ENCODE measurements around the gene RNF157. TPM values are rescaled to one million over a fixed set of nuclear protein-coding genes. Genes with fewer than 3 reads are reported as not detected.

The RNF157 gene
- total and polyA plus RNA-seq, 9 of the 15 experiments (the other 6 are each of a cell fraction or from before 2014, with no cell fraction given): 8.1 to 31.7 (median 20.8) TPM

DNA sequence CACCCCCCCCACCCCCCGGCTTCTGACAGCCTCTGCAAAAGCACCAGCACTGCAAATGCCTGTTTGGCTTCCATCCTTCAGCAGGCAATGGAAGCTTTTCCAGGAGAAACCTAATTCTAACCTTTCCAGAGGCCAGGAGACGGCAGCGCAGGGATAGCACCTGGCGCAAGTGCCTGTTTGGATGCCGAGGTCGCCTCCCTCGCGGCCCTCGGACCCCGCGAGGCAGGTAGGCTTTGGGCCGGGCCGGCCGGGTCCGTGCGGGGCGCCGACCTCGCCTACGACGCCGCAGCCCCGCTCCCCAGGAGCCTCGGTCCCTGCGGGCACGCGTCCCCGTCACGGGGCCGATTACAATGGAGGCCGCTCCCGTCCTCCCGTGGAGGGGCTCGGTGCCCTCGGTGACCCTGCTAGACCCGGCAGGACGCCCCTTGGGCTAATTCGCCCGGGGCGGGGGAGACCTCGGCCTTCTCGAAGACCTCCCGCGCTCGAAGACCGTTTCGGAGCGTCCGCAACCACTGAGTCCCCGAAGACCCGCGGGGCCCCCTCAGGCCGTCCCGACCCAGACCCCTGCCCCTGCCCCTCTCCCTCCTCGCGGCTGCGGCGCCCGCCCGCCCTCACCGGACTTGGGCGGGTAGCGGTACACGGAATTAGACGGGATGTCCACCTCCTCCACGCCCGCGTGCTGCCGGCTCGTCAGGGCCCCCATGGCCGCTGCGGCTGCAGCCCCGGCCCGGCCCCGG is 587 bp downstream of the RNF157 start (continued):
- TF ChIP-seq, protein P1, sequence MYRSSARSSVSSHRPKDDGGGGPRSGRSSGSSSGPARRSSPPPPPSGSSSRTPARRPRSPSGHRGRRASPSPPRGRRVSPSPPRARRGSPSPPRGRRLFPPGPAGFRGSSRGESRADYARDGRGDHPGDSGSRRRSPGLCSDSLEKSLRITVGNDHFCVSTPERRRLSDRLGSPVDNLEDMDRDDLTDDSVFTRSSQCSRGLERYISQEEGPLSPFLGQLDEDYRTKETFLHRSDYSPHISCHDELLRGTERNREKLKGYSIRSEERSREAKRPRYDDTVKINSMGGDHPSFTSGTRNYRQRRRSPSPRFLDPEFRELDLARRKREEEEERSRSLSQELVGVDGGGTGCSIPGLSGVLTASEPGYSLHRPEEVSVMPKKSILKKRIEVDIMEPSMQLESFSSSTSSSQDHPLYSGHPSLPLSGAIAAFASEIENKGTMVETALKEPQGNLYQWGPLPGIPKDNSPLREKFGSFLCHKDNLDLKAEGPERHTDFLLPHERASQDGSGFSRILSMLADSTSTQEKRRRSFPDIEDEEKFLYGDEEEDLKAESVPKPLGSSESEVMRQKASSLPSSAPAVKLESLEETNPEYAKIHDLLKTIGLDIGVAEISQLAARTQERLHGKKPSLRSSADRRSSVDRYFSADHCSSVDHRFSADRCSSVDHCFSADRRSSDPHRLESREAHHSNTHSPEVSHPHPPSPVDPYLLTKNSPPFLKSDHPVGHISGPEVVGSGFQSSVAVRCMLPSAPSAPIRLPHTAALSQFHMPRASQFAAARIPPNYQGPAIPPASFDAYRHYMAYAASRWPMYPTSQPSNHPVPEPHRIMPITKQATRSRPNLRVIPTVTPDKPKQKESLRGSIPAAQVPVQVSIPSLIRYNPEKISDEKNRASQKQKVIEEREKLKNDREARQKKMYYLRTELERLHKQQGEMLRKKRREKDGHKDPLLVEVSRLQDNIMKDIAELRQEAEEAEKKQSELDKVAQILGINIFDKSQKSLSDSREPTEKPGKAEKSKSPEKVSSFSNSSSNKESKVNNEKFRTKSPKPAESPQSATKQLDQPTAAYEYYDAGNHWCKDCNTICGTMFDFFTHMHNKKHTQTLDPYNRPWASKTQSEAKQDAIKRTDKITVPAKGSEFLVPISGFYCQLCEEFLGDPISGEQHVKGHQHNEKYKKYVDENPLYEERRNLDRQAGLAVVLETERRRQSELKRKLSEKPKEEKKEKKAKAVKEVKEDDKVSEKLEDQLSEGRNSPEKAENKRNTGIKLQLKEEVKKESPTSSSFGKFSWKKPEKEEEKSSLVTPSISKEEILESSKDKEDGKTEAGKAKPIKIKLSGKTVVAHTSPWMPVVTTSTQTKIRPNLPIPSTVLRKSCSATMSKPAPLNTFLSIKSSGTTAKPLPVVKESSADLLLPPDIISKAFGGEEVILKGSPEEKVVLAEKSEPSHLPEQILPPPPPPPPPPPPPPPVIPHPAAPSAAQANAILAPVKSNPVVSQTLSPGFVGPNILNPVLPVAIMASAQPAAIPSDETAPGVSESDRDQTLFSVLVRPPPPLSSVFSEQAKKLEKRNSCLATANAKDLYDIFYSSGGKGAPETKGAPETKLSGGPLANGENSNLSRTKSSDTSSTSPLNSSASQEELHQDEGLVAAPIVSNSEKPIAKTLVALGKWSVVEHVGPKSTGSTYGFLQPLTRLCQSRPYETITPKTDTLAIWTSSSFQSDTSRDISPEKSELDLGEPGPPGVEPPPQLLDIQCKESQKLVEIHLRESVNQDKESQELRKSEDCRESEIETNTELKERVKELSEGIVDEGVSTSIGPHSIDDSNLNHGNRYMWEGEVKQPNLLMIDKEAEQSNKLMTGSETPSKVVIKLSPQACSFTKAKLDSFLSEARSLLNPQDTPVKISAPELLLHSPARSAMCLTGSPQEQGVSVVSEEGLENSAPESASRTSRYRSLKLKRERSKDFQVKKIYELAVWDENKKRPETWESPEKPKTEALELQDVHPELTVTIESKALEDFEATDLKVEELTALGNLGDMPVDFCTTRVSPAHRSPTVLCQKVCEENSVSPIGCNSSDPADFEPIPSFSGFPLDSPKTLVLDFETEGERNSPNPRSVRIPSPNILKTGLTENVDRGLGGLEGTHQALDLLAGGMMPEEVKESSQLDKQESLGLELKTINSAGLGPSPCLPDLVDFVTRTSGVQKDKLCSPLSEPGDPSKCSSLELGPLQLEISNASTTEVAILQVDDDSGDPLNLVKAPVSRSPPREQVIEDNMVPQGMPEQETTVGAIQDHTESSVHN (IDR thresholded peaks at IDR 0.05; ENCODE audit: borderline replicate concordance in 1 of 2, low read depth in 1 of 2): no peak
- no peak for TF ChIP-seq TAL1 (IDR thresholded peaks at IDR 0.05)
- no peak for TF ChIP-seq SMAD3 (CRISPR knock-in tag; conservative IDR thresholded peaks at IDR 0.05)
- TF ChIP-seq MTA2 (IDR thresholded peaks at IDR 0.05; ENCODE audit: low read depth): no peak
- no peak for TF ChIP-seq MCM5 (IDR thresholded peaks at IDR 0.05; ENCODE audit: low read depth)
- peak; percentile 35; the same call in 1 of the 2 replicates for TF ChIP-seq ZNF12 (CRISPR knock-in tag; IDR thresholded peaks at IDR 0.05)
- TF ChIP-seq NR3C1 (CRISPR knock-in tag; IDR thresholded peaks at IDR 0.05): 0 out of 2 replicates have a peak, but pooled peaks have one; percentile 78
- TF ChIP-seq ZNF609 (CRISPR knock-in tag; IDR thresholded peaks at IDR 0.05; ENCODE audit: borderline replicate concordance): no peak
- no peak for TF ChIP-seq RHOXF2B (CRISPR knock-in tag; conservative IDR thresholded peaks at IDR 0.05)
- TF ChIP-seq TSHZ1 (CRISPR knock-in tag; IDR thresholded peaks at IDR 0.05): no peak
- TF ChIP-seq LEF1 (IDR thresholded peaks at IDR 0.05): no peak
